NCI-H1417 (cell line): Measurements from ENCODE around the gene ROBO1.
A peak's percentile ranks its signal among the peaks of the same experiment; 100 is the strongest.
"Not testable (repeated sequence)": the region's sequence is repeated elsewhere in the genome, so short reads cannot be mapped to it uniquely, and the experiment has no call there.

Experiments
- DNase-seq, 3 experiments: peaks; one replicate each; lab custom pipeline; 2025; lab: John Stamatoyannopoulos, UW

Gene ROBO1

GRCh38 chr3:79314544-79314943, 453.3 kb downstream of the ROBO1 start:
- peak in 1 of 3 experiments; percentile 5 for DNase-seq

- peak in 1 of 3 experiments; percentile 8 for DNase-seq
Observed at GRCh38 chr3:79310016-79310415, 457.8 kb downstream of the ROBO1 start.

GRCh38 chr3:79306934-79307570, 460.7 kb downstream of the ROBO1 start:
- DNase-seq = no peak

- DNase-seq = not testable (repeated sequence)
Observed at GRCh38 chr3:79299949-79300635, 467.7 kb downstream of the ROBO1 start.

- DNase-seq = peak; percentile 42 to 92 (median 81)
Observed at GRCh38 chr3:79297245-79297960, 470.4 kb downstream of the ROBO1 start.

- no peak for DNase-seq
Observed at GRCh38 chr3:79286882-79287281, 480.9 kb downstream of the ROBO1 start.

GRCh38 chr3:79285871-79286270, 481.9 kb downstream of the ROBO1 start:
- DNase-seq = no peak

GRCh38 chr3:79285380-79285779, 482.4 kb downstream of the ROBO1 start:
- DNase-seq = no peak

GRCh38 chr3:79284781-79285180, 483.0 kb downstream of the ROBO1 start:
- DNase-seq = no peak

- no peak for DNase-seq
Observed at GRCh38 chr3:79278681-79279080, 489.1 kb downstream of the ROBO1 start.

- no peak for DNase-seq
Observed at GRCh38 chr3:79268422-79268821, 499.4 kb downstream of the ROBO1 start.

GRCh38 chr3:79264892-79265291, 502.9 kb downstream of the ROBO1 start:
- DNase-seq = no peak

- DNase-seq = no peak
Observed at GRCh38 chr3:79263423-79263822, 504.4 kb downstream of the ROBO1 start.

GRCh38 chr3:79258479-79258878, 509.3 kb downstream of the ROBO1 start:
- no peak for DNase-seq

- DNase-seq = no peak
Observed at GRCh38 chr3:79257791-79258190, 510.0 kb downstream of the ROBO1 start.

- no peak for DNase-seq
Observed at GRCh38 chr3:79255702-79256101, 512.1 kb downstream of the ROBO1 start.

GRCh38 chr3:79255292-79255691, 512.5 kb downstream of the ROBO1 start:
- DNase-seq = no peak

- no peak for DNase-seq
Observed at GRCh38 chr3:79253704-79254103, 514.1 kb downstream of the ROBO1 start.

GRCh38 chr3:79253271-79253670, 514.5 kb downstream of the ROBO1 start:
- no peak for DNase-seq

- DNase-seq = no peak
Observed at GRCh38 chr3:79250746-79251145, 517.1 kb downstream of the ROBO1 start.

GRCh38 chr3:79249701-79250100, 518.1 kb downstream of the ROBO1 start:
- no peak for DNase-seq

- no peak for DNase-seq
Observed at GRCh38 chr3:79247725-79248043, 520.1 kb downstream of the ROBO1 start.
